Amniotic epithelial cell (primary cell): ENCODE measurements around the gene MSI2.
A peak's percentile ranks its signal among the peaks of the same experiment; 100 is the strongest.

Experiments used
- DNase-seq: peaks from one replicate; pipeline ENCODE4 v3.0.0-alpha.2; 2010; ENCODE audit warnings: low read depth

MSI2 gene

GRCh38 chr17:57600074-57600473, 343.8 kb downstream of the MSI2 start:
- DNase-seq = peak; percentile 81

GRCh38 chr17:57601143-57601735, 344.9 kb downstream of the MSI2 start:
- DNase-seq = no peak

- no peak for DNase-seq
Observed at GRCh38 chr17:57602896-57603295, 346.6 kb downstream of the MSI2 start.

DNA sequence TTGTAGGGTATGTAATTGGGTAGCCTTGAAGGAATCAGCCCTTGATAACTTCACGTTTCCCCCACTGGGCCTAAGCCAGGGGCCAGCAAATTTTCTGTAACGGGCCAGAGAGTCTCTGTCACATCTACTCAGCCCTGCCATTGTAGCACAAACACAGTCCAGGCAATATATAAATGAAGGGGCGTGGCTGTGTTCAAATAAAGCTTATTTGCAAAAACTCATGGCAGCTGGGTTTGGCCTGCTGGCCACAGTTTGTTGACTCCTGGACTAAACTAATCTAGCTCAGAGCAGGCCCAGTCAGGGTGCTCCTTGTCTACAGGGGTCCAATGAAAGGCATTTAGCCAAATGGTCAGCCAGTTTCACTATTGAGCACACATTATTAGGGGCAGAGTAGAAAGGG, 347.2 kb downstream of the MSI2 start:
- DNase-seq = no peak

DNA sequence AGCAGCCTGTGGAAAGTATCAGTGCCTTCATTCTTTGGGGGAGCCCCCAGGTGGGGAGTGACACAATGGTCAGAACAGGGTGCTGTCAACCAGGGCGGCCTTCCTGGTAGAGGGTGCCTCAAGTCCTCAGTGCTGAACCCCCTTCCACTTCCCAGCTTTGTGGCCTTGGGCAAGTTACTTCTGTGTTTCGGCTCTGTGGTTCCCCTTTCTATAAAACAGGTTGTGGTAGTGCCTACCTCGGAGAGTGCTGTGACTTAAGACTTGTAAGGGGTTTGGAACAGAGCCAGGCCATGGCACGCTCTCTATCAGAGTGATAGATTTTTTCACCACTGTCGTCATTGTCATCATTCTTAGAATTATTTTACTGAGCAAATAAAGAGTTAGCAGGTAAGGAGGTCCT, 347.7 kb downstream of the MSI2 start:
- DNase-seq = no peak

DNA sequence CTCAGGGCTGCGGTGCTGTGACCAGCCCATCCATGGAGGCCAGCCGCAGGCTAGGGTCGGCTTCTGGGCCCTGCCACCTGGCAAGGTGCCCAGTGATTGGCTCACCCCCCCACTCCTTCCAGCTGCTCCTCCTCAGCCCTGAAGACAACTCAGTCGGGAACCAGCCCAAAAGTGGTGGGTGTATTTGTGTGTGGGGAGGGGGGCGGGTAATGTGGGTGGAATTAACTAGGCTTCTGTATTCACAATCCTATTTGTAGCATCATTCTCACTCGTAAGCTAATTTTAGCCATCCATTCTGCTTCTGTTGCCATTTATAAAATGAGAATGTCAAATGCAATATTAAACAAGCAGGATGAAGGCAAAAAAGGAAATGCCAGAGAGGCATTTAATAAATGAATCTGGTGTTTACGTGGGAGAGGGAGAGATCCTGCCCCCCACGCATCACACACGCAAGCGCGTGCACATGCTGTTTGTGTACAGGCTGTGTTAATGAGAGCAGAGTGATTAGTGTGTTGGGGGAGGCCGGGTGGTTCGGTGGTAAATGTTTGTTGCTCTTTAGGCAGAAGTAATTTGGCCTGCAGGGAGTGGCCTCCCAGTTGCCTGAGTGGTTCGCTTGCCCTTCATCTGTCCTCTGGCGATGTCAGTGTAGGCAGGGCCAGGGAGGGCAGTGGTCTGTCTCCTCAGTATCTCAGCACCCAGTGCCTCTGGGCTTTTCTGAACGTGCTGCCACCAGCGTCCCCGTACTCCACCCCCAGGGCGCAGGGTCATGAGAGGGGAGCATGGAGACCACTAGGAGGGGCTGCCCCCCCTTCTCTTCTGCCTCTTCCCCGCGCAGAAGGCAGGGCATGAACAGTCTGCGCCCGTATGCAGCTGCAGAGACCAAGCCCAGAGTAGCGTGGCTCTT, 348.7 kb downstream of the MSI2 start:
- DNase-seq = peak; percentile 54

GRCh38 chr17:57605675-57606105, 349.4 kb downstream of the MSI2 start:
- peak; percentile 50 for DNase-seq

- DNase-seq = no peak
Observed at GRCh38 chr17:57606111-57606875, 350.0 kb downstream of the MSI2 start.

- DNase-seq = peak; percentile 35
Observed at GRCh38 chr17:57607553-57608120, 351.3 kb downstream of the MSI2 start.

DNA sequence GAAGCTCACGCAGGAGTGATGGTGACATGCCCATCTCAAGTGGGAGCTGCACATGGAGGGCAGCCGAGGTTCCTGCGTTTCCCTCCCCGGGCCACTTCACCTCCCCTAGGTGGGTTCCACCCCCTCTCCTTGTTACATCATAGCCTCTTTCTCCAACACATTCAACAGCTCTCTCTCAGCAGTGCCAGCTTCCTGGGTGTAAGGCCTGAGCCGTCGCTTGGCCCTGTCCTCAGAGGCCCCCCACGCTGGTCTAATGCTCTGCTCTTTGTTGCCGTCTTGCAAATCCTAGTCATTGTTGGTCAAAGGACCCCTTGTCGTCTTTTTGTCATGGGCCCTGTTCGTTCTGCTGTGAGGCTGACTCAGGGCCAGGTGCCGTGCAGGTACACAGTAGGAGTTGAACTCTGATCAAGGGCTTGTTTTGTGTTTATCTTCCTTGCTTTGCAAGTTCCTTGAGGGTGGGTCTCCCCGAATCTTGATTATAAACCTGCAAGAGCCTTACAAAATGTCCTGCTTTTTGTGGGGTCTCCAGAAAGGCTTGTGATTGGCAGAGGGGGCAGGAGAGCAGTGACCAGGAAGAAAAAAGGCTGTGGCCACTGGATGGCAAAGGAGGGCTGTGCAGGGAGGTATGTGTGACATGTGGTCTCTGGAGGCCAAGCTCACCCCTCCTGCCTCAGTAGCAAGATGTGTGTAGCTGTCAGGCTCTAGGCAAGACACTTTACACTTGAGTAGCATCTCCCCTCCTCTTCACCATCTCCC, 352.2 kb downstream of the MSI2 start:
- DNase-seq = no peak

- no peak for DNase-seq
Observed at GRCh38 chr17:57609125-57609877, 353.0 kb downstream of the MSI2 start.

- DNase-seq = peak; percentile 68
Observed at GRCh38 chr17:57609878-57610270, 353.6 kb downstream of the MSI2 start.

DNA sequence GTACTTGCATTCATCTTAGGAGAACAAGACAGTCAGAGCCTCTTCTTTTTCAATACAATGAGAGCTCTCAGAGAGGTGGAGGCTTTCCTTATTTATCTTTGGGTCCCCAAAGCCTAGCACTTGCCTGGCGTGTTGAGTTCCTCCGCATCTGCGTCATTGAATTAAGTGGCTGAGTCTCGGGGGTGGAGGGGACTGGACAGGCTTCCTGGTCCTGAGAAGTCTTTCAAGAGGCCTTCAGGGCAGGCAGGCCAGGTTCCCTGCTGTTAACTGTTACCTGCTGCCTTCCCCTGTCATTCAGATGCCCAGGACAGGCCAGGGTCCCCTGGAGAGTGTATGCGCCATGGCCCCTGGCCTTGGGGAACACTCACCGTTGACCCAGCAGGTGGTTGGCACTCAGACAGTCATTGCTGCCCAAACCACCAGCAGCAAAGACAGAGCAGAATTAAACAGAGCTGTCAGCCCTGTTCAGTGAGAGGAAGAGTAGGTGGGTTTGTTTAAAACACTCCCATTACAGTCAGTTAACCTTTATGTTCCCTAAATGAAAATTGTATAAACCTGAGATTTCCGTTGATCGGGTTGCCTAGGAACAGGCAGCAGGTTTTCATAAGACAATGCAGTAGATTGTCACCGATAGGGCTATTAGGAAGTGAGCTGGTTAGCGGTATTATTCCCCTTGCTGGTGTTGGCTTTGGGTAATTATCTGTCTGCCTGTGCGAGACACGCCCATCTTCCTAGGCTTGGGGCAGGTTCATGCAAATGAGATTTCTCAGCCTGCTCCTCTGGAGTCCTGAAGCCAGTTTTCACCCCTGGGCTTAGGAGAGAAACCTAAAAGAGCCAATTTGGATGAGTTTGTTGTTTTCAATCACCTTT, 356.1 kb downstream of the MSI2 start:
- DNase-seq = no peak

- DNase-seq = no peak
Observed at GRCh38 chr17:57614742-57615141, 358.4 kb downstream of the MSI2 start.

- DNase-seq = no peak
Observed at GRCh38 chr17:57615836-57616757, 359.8 kb downstream of the MSI2 start.

DNA sequence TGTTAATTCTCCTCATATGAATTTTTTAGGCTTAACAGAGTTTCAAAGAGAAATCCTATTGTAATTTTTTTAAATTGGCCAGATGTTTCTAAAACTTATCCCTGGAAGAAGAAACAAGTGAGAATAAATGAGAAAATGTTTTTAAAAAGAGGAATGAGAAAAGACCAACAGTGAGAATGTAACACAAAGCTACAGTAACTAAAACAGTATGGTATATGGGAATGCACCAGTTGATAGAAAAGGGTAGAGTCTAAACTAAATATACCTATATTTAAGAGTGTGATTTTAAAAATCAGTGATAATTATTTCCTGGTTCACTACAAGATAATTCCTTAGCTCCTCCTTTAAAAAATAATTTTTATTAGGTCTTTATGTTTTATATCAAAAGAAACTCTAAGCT, 360.9 kb downstream of the MSI2 start:
- no peak for DNase-seq

DNA sequence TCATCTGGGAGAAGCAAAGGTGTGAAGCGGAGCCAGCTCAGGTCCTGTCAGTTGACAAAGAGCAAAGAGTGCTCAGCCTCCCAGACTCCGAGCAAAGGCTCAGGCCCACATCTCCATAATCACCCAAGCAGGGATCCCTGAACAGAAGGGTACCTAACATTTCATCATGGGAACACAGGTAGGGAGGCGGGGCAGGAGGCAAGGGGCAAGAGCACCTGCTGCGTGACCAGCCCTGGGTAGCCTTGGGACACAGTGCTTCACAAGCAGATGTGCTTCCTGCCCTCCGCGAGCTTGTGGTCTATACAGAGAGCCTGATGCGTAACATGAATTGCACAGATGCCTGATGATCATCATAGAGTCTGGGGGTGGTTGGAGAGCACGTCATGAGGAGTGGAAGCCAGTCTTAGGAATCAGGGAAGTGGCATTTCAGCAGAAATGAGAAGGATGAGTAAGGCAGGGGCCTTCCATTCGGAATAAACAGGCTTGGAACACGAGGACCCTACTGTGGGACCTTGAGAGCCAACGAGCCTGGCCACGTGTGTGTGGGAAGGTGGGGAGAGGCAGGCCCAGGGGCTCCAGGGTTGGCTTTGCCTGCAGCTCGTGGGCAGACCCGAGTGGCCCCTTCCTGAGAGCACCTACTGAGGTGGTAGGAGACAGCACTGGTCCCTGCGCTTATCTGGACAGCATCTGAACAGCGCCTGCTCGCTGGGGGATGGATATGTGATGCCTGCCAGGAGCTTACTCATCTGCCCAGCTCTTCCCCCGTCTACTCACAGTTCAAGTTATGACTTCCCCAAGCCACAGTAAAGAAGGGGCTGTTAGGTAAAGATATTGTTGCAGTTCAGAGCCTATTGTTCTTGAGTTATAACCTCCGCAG, 363.0 kb downstream of the MSI2 start:
- DNase-seq = peak; percentile 93

GRCh38 chr17:57620576-57620975, 364.3 kb downstream of the MSI2 start:
- no peak for DNase-seq
